ENCODE measurements around the gene KCNK17.
A peak's percentile ranks its signal among the peaks of the same experiment; 100 is the strongest.

The KCNK17 gene

GRCh38 chr6:39314273-39314795 is at the start of gene KCNK17:
TSS of gene KCNK17 (minus strand) at chr6:39314419. CDS start at chr6:39314320, 99 bp downstream.
- no peak for DNase-seq (ENCODE audit: low read depth)

- no peak for DNase-seq (ENCODE audit: low read depth)
These were observed 49.1 kb upstream of the KCNK17 start for GRCh38 chr6:39363280-39363679.

DNA sequence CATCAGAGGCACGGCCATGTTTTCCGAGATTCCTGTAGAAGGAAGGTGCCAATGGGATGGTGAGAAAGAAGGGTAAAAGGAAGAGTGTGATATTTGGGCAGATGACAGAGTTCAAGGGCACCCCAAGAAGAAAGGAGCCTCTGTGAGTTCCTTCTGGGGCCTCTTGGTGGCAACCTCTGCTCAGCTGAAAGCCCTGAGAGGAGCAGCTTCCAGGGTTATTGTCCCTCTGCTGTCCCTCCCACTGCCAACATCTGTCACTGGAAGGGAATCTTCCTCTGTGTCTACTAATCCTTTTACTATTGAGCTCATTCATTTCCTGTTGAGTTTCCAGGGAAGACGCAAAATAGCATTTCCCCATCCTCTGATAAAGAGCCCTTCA is 48.3 kb upstream of the KCNK17 start:
- no peak for DNase-seq (ENCODE audit: low read depth)

GRCh38 chr6:39361657-39362486 is 47.7 kb upstream of the KCNK17 start:
- peak; percentile 38 for DNase-seq (ENCODE audit: low read depth)

DNA sequence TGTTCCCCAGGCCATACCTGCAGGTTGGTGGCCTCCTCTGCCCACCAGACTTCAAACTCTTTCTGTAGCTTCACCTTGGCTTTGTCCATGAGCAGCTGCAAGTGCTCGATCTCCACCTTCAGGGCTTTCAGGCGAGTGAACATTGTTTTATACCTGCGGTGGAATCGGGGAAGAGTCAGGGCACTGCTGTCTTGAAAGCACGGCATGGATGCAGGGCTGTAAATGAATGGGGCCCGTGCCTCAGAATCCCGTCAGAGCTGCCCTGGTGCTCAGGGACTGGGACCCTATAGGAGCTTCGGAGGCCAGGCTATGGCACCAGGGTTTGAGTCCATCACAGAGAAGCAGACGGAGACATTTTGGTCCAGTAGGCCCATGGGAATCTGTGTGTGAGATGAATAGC is 46.2 kb upstream of the KCNK17 start:
- DNase-seq (ENCODE audit: low read depth), result no peak

DNA sequence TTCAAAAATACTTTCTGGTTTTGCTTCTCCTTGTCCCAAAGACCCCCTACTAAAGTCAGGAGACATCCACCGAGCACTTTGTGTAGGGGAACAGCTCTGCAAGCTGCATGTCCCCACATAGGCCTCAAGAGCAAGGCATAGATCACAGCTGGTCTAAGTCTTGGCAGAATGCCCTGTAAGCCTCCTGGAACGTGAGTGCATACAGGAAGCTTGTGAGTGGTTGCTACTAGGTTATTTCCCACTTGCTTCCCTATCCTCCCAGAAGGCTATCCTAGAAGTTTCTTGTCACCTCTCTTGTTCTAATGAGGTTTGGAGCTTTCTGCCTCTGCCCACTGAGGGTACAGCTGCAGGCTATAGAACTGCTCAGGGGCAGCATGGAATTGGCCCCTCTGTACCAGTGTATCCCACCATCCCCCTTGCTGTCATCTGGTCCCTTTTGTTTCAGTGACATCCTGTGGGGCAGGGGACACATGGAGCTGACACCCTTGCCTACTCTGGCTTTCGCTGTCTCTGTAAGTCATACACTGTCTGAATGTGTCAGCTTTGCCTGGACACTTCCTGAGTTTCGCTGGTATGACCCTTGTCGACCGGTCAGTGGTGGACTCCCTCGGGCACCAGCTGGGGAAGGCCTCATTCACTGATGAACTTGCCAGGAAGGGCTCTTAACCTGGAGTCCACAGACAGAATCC is 43.9 kb upstream of the KCNK17 start:
- DNase-seq (ENCODE audit: low read depth), result no peak

DNA sequence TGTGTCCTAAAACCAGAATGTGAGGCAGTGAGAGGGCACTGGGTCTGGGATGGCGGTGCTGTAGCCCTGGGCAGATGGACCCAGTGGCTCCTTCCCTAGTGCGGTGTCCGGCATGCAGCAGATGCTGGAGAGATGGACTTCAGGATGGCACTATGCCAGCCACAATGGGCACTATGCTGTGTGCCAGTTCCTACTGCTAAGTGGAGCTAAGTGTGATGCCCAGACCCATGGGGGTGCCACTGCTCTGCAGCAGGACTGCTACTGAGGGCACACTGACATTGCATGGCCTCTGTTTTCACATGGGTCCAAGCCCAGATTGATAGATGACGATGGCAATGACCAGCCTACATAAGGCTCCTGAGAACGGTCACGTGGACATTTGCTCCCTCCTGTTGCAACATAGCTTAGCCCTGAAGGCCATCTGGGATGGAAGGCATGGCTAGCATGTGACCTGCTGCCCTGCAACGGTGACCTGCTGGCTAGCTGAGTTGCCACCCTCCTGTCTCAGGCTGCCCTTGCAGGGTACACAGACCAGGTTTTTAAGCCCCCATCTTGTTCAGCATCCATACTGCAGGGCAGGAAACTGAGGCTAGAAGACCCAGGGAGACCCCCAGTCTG is 39.6 kb upstream of the KCNK17 start:
- DNase-seq (ENCODE audit: low read depth), result no peak

DNA sequence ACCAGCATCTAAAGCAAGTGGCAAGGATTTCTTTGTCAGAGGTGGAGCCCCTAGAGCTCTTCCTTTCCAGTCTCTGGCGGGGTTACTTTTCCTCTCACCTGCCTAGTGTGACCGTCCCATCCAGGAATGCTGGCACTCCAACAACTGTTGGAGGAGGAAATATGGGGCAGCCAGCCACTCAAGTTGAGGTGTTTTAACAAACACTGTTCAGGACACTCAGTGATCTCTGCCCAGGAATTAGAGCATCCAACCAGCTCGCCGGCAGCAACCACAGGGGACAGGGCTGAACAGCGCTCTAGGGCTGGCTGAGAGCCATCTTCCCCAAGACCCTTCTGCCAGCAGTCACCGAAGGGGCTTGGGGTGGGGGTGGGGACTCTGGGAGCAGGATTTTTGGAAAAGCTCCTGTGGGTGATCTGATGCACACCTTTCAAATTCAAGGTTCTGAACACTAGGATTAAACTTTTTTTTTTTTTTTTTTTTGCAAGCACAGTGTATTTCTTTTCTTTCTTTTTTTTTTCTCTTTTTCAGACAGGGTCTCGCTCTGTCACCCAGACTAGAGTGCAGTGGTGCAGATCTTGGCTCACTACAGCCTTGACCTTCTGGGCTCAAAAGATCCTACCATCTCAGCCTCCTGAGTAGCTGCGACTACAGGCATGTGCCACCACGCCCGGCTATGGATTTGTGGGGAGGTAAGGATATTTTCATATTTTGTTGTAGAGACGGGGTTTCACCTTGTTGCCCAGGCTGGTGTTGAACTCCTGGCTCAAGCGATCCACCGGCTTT is 36.7 kb upstream of the KCNK17 start:
- DNase-seq (ENCODE audit: low read depth), result no peak

GRCh38 chr6:39348740-39349139 is 34.5 kb upstream of the KCNK17 start:
- DNase-seq (ENCODE audit: low read depth), result no peak

DNA sequence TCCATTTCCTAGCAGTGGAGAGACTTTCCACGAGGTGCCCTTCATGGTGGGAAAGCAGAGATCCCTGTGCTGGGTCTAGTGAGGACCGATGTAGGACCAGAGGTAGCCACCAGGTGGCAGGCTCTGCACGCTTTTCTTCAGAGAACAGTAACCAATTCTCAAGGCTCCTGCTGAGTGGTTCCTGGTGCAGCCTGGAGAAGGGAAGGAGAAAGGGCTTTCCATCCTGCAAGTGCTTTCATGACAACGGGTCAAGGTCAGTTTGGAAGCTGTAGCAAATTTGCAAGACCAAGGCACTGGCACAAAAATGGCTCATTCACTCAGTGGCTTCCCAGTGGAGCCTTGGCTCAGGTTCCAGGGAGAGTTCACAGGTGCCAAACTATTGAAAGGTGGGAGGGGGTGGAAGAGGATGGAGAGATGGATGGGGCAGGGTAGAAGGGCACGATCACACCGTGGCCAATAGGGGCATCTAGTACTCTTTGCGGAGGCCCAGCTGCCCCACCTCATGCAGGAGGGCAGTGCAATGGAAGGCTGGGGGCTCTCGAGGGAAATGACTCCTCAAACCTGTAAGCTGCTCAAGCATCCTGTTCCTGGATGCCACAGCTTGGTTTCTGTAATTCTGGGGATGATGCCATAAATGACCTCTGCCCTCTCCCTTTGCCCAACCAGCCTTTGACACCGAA is 33.8 kb upstream of the KCNK17 start:
- peak; percentile 42 for DNase-seq (ENCODE audit: low read depth)

DNA sequence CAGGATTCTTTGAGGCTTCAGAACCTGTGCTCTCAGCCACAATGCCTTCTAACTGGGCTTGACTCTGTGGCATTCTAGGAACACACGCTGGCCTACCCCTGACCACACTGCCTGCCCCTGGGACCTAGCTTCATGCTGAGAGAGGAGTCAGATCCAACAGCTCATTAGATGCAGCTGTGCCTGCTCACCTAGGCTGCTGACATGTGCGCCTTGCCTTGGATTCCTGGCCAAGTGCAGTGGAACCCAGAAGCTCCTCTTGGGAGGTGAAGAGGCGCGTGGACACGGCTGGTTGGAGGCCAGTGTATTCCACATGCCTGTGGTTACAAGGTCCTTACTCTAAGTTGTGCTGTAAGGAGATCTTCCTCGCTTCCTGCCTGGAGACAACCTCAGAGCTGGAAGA is 33.0 kb upstream of the KCNK17 start:
- no peak for DNase-seq (ENCODE audit: low read depth)

DNA sequence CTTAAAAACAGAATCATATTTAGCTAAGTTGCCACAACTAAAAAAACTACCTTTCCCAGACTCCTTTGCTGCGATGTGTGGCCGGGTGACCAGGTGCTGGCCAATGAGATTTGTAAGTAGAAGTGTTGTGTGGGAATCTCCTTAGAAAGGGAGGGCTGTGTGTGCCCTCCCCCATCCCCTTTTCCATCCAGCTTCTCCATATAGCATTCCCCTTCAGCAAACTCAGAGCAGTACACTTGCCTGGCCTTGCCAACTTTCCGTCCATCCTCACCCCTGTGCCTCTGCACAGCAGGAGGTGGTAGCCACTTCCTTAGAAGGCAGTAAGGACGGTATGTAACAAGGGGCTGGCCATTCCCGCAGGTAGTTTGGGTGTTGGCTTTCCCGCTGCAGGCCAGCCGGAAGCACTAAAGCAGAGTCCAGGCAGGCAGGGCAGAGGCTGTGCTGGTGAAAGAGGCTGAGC is 30.6 kb upstream of the KCNK17 start:
- DNase-seq (ENCODE audit: low read depth), result no peak

DNA sequence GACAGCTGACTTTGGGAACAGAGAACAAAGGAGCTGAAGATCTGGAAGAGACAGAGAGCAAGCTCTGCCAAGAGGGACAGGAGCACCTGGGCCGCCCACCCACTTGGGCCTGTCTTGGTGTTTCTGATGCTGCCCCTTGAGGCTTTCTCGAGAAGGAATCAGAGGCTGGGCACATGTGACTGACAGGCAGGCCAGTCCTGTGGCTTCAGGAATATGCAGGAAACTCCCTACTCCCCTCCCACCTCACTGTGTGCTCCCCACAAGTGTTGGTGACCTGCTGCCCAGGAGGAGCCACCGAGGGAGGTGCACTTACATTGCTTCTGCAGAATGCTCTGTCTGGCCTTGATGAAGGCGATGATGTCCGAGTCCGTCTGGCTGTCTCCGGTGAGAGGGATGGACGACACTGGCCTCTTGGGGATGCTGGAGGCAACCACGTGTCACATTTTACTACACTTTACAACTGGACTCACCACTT is 29.2 kb upstream of the KCNK17 start:
- DNase-seq (ENCODE audit: low read depth), result no peak

- DNase-seq (ENCODE audit: low read depth), result no peak
These were observed 28.6 kb upstream of the KCNK17 start for GRCh38 chr6:39342692-39343395.

GRCh38 chr6:39341937-39342336 is 27.7 kb upstream of the KCNK17 start:
- no peak for DNase-seq (ENCODE audit: low read depth)

- no peak for DNase-seq (ENCODE audit: low read depth)
These were observed 27.1 kb upstream of the KCNK17 start for GRCh38 chr6:39341352-39341751.

DNA sequence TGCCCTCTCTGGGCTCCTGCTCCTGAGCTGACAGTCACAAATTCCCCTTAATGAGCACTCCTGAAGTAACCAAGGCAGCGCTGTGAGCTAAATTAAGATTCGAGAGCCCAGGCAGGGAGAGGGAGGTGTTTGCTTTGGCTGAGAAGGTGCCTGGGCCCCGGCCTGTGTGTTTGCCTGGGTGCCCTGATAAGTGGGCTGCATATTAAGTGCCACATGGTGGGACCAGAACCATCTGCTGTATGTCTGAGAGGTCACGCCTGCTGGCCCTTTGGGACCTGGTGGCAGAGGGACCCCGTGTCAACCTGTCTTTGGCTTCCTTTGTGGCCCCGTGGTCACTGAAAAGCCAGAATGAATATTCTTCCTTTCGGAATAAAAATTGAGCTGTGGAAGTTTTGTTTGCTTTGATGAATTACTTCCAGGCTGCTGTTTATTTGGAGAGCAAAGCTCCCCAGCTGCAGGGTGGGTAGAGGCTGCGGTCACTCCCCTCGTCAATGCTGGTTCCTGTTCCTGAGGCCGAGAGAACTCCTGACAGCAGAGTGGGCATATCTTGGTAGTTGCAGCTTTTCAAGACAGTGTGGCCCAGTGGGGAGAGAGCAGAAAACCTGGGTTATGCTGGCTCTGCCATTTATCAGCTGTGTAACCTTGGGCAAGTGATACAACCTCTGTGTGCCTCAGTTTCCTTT is 25.8 kb upstream of the KCNK17 start:
- DNase-seq (ENCODE audit: low read depth), result no peak

DNA sequence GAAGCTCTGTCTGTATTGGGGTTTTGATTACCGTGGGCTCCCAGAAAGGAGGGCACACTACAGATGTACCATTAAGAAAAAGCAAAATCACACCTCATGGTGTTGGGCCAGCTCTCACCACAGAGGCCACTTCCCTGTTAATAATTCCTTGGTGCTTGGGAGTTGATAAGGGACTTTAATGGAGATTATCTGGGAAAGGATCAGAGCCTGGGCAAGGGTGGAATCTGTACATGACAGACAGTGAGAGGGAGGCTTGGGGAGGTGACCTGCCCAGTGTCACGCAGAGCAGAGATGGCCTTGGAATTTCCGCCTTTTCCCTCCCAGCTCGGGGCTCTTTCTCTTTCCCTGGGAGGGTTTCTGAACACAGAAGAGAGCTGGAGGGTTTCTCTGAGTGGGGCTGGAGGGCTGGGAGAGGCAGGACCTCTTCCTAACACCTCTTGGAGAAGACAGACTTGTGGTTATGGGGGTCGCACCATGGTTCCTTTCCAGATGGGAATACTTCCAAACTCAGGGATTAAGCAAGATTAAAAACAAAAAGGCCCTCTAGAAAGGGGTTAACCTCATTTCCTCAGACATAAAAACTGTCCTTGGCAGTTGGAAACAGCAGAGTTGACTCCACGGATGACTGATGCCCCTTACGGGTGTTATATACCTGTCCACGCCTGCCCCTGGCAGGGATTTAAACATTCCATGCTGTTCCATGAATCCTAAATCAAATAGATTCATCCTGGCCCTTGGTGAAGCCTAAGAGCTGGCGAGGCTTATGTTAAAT is 25.1 kb upstream of the KCNK17 start:
- no peak for DNase-seq (ENCODE audit: low read depth)

GRCh38 chr6:39338397-39338796 is 24.2 kb upstream of the KCNK17 start:
- DNase-seq (ENCODE audit: low read depth), result no peak

All from stromal cell of bone marrow (primary cell).